Liver (tissue), 3 donors: ENCODE data around the gene TTC7B.
A peak's percentile ranks its signal among the peaks of the same experiment; 100 is the strongest.

Experiments
- CTCF ChIP-seq: fragments of 150-350 bp; IDR thresholded peaks from 2 replicates; pipeline ENCODE4 v1.5.1; 2017; ENCODE audit warnings: improper control_type of control experiment, low read depth, low read length; ENCODE audit not compliant: missing input control
- EGR1 ChIP-seq, 2 donors: IDR thresholded peaks; 2 replicates each; pipeline ENCODE4 v1.6.1; 2016 to 2018; ENCODE audit warnings: antibody characterized with exemption in 2 of 2, low read depth in 2 of 2
- JUND ChIP-seq, 2 donors: IDR thresholded peaks; 2 replicates each; pipeline ENCODE4 v1.6.1; 2016; ENCODE audit warnings: antibody characterized with exemption in 2 of 2
- SP1 ChIP-seq: IDR thresholded peaks from 2 replicates; pipeline ENCODE4 v1.6.1; 2018; ENCODE audit warnings: antibody characterized with exemption, mild to moderate bottlenecking
- donor health status: healthy.
- donor health status: healthy.

GRCh38 chr14:90760591-90761316 lies 55.5 kb downstream of the TTC7B start:
- TF ChIP-seq CTCF: peak; percentile 55
- TF ChIP-seq EGR1 (IDR thresholded peaks at IDR 0.05; ENCODE audit: low read depth in 2 of 2): no peak
- no peak for TF ChIP-seq SP1
- no peak for TF ChIP-seq JUND (IDR thresholded peaks at IDR 0.05)
